ENCODE measurements around the gene CFAP58. TPM values are rescaled to one million over a fixed set of nuclear protein-coding genes. Genes with fewer than 3 reads are reported as not detected.

CFAP58 gene
- total RNA-seq, 2 experiments from 2014 or later = 0.34 to 0.41 TPM

DNA sequence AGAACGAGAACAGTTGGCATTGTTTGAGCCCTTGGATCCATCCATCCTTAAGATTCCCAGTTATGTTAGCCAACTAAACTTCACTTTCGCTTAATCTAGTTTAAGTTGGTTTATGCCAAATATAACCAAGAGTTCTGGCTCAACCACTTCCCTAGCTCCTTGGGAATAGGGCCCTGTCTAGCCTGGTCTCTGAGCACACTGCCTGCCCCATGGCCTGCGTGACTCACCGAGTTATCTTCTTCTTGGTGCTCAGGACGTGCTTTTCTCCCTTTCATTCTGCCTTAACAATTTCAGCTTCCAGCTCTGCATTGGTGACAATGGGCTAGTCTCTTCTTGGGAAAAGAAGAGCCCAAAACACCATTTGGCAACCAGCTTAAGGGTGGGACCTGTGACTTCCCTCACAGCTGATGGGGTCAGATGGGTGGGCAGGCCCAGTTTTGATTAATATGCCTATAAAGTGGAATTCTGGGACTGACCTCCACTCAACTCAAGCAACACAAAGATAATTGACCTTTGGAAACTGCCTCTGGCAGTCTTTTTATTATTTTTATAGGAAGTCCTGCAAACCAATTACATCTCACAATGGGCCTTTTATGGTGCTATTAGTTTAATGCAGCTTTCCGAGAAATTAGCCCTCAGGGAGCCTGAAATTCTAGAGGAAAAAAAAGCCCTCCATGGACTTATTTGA lies 126.4 kb downstream of the CFAP58 start:
- DNase-seq = no peak
- H3K27me3 Mint-ChIP-seq = peaks cover 6% of the 10 kb centered on the region
- no peaks in the 10 kb centered on the region for H3K9me3 Mint-ChIP-seq
- H3K4me1 Mint-ChIP-seq = peaks cover 7% of the 10 kb centered on the region
- no peaks in the 10 kb centered on the region for H3K36me3 Mint-ChIP-seq
- no peak overlapping the region for H3K27ac Mint-ChIP-seq
- no peak overlapping the region for H3K4me3 Mint-ChIP-seq

DNA sequence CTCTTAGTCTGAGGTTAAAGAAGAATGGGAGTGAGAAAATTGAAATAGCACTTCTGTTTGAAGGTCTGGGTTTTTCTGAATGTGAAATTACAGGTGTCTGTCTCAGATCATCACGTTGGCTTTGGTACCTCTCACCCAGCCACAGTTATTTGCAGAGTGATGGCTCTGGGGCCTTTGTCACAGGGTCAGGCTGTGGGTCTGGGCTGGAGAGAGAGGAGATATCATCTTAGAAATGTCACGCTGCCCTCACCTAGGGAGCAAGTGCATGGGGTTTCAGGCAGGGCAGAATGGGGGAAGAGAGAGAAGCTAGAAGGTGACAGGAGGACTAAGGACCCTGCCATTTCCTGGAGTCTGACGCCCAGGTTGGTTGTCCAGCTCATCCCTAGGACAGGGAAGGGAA lies 127.2 kb downstream of the CFAP58 start:
- Mint-ChIP-seq H3K27ac (no peak overlapping the region), H3K4me1 (peaks cover 7% of the 10 kb centered on the region), H3K27me3 (peaks cover 6% of the 10 kb centered on the region), H3K4me3 (no peak overlapping the region), H3K36me3 (no peaks in the 10 kb centered on the region), H3K9me3 (no peaks in the 10 kb centered on the region)
- no peak for DNase-seq

DNA sequence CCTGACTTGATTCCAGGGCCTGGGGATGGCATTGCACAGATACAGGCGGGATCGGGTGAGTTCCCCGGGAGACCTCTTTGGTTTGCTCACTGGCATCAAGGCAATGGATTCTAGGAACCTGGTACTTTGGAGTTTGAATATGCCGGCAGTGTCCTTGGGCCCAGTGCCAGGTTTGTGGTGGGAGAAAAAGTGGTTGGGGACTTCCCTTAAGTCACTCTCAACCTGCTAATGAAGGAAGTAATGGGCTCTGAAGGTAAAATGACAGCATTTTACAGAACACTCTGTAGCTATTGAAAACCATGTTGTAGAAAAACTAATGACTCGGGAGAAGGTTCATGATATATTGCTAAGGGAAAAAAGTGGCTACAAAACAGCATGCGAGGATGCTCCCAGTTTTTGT lies 129.9 kb downstream of the CFAP58 start:
- Mint-ChIP-seq H3K27me3 (peaks cover 17% of the 10 kb centered on the region), H3K9me3 (no peaks in the 10 kb centered on the region), H3K4me1 (peaks cover 7% of the 10 kb centered on the region), H3K36me3 (no peaks in the 10 kb centered on the region), H3K27ac (no peak overlapping the region), H3K4me3 (no peak overlapping the region)
- peak; percentile 12 for DNase-seq

DNA sequence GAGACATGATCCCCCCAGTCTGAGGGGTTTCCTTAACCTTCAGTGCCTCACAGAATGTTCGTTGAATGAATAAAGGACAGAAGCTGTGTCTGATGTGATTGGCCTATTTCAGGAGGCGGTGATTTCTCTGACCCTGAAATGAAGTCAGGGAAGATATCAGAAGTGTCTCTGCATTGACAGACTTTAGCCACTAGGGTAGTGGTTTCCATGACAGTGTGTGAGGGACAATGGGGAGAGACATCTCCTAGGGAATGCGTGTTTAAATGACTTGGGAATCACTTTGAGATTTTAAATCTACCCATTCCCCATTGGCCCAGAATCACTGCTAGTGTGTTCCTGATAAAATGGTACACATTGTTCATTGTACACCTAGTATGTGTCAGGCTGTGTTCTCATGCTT lies 132.0 kb downstream of the CFAP58 start:
- no peak overlapping the region for H3K4me3 Mint-ChIP-seq
- H3K36me3 Mint-ChIP-seq = no peaks in the 10 kb centered on the region
- H3K9me3 Mint-ChIP-seq = no peaks in the 10 kb centered on the region
- H3K27ac Mint-ChIP-seq = no peak overlapping the region
- peaks cover 17% of the 10 kb centered on the region for H3K27me3 Mint-ChIP-seq
- H3K4me1 Mint-ChIP-seq = peaks cover 7% of the 10 kb centered on the region
- DNase-seq = no peak

DNA sequence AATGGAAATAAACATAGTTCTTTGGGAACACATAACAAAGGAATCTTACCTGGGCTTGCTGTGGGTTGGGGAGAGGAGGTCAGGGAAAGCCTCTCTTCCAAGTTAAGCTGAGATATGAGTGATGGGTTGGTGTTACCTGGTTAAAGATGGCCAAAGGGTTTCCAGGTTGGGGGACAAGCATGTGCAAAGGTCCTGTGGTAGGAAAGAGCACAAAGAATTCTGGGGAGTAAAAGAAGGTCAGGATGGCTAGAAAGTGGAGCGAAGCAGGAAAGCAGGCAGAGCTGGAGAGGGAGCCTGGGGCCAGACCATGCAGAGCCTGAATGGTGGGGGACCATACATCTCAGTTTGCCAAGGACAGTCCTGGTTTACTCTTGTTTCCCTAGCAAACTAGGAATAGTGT lies 133.2 kb downstream of the CFAP58 start:
- Mint-ChIP-seq H3K27ac (no peak overlapping the region), H3K9me3 (no peaks in the 10 kb centered on the region), H3K4me3 (no peak overlapping the region), H3K4me1 (peaks cover 7% of the 10 kb centered on the region), H3K27me3 (peaks cover 16% of the 10 kb centered on the region), H3K36me3 (no peaks in the 10 kb centered on the region)
- no peak for DNase-seq

DNA sequence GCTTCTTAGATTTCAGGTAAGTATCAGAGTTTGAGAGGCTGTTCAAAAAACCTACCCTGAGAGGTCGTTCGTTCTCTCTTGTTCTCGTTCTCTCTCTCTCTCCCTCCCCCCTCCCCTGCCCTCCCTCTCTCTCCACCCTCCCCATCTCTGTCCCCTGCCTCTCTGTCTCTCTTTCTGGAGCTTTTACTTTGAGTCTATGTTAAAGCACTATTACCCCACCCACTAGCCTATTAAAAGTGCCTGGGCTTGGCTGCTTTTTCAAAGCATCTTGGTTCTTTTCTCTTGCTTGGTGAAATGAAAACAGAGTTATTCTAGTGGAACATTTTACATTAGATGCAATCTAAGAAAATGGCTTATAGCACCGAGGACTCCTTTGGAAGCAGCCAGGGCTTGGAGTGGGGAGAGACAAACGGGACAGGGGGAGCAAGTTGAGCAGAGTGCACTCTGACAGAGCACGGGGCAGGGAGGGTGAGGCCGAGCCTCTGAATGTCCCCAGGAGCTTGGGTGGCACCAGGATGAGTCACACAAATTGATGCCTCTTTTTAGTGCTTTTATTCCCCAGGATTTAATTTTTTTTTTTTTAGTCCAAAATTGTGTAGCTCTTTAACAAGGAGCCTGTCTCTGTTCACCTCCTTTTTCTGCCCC lies 134.3 kb downstream of the CFAP58 start:
- no peak for DNase-seq
- H3K27me3 Mint-ChIP-seq = peaks cover 12% of the 10 kb centered on the region
- H3K36me3 Mint-ChIP-seq = no peaks in the 10 kb centered on the region
- peaks cover 7% of the 10 kb centered on the region for H3K4me1 Mint-ChIP-seq
- no peaks in the 10 kb centered on the region for H3K9me3 Mint-ChIP-seq
- H3K4me3 Mint-ChIP-seq = no peak overlapping the region
- H3K27ac Mint-ChIP-seq = no peak overlapping the region

DNA sequence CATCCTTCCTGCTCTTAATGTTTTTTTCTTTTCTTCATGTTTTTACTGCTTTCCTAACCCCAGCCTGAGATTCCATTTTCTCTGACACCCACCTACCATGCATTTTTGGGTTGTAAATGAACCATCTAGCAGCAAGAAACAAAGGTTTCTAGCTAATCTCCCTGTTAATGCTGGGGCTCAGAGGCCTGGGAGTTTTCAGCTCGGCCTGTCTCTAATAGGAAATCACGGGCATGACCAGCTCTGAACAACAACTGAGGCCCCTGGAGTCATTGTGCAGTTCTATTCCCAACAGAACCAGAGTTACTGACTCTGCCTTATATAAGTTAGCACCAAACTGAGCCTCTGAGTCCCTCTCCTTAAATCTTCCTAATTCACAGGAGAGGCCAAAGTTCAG lies 134.8 kb downstream of the CFAP58 start:
- no peak for DNase-seq
- peaks cover 4% of the 10 kb centered on the region for H3K4me1 Mint-ChIP-seq
- no peaks in the 10 kb centered on the region for H3K9me3 Mint-ChIP-seq
- H3K4me3 Mint-ChIP-seq = no peak overlapping the region
- H3K36me3 Mint-ChIP-seq = no peaks in the 10 kb centered on the region
- no peak overlapping the region for H3K27ac Mint-ChIP-seq
- H3K27me3 Mint-ChIP-seq = peaks cover 15% of the 10 kb centered on the region

DNA sequence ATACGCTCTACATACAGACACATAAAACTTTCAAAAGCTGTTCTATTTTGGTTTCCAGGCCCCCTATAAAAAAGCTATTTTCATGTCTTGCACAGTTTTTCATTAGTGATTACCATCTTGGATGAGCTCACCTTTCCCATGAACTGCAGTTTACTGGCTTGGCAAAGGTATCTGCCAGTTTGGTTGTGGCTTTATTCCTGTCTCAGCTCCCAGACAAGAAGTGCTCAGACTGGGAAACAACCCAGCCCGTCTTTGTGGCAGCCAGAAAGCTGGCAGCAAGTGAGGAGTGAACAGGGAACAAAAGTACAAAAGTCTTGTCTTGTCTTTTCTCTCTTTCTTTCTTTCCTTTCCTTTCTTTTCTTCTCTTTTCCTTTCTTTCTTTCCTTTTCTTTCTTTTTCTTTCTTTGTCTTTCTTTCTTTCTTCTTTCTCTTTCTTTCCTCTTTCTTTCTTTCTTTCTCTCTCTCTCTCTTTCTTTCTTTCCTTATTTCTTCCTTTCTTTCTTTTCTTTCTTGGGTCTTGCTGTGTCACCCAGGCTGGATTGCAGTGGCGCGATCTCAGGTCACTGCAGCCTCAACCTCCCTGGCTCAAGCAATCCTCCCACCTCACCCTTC lies 138.8 kb downstream of the CFAP58 start:
- H3K36me3 Mint-ChIP-seq = no peaks in the 10 kb centered on the region
- H3K4me1 Mint-ChIP-seq = no peaks in the 10 kb centered on the region
- peaks cover 2% of the 10 kb centered on the region for H3K9me3 Mint-ChIP-seq
- H3K27ac Mint-ChIP-seq = no peak overlapping the region
- no peak overlapping the region for H3K4me3 Mint-ChIP-seq
- peaks cover 9% of the 10 kb centered on the region for H3K27me3 Mint-ChIP-seq
- DNase-seq = no peak

DNA sequence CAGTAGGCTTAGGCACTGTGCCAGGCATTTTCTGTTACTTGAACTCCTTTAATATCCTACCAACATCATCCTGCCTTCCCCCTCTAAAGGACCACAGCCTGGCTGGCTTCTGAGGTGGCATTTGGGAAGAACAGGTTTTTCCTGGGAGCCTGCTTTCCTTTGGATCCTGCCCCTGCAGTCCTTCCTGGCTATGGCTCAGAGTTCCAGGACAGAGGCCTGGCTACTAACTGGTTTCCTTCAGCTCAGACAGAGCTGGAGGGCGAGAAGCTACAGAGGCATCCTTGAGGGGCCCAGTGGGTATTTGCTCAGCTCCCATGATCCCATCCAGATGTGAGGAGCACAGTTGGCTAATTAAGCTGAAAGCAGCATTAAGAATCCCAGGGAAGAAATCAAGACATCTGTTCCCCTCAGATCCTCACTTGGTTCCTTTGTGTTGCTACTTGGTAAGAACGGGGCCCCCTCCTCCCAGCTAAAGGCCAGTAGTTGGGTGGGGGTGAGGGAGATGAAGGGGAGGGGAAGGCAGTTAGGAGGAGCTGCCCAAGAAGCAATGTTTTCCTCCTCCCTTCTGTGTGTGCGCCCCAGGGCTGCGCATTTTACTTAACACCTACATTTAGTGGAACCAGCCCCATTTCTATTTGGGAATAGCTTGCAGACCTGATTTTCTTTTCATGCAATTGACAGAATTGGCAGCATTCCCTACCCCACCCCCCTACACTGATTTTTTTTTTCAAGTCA lies 144.9 kb downstream of the CFAP58 start:
- no peak for DNase-seq
- H3K4me1 Mint-ChIP-seq = peaks cover 3% of the 10 kb centered on the region
- H3K27me3 Mint-ChIP-seq = no peaks in the 10 kb centered on the region
- H3K9me3 Mint-ChIP-seq = peaks cover 2% of the 10 kb centered on the region
- no peak overlapping the region for H3K27ac Mint-ChIP-seq
- no peak overlapping the region for H3K4me3 Mint-ChIP-seq
- no peaks in the 10 kb centered on the region for H3K36me3 Mint-ChIP-seq

DNA sequence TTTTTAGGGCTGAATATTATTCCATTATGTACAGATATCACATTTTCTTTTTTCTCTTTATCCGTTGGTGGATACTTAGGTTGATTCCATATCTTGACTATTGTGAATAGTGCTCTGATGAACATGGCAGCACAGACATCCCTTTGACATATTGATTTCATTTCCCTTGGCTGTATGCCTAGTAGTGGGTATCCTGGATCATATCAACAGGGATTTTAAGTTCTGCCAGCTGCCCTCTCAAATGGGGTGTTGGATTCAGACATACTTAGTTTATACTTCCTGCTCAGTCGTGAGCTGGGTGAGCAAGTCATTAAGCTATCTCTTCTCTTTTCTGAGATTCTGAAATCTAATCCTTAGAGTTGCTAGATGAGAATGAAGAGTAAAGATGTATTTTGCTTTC lies 147.8 kb downstream of the CFAP58 start:
- DNase-seq = no peak
- H3K27ac Mint-ChIP-seq = no peak overlapping the region
- H3K27me3 Mint-ChIP-seq = no peaks in the 10 kb centered on the region
- H3K36me3 Mint-ChIP-seq = no peaks in the 10 kb centered on the region
- H3K4me3 Mint-ChIP-seq = no peak overlapping the region
- H3K4me1 Mint-ChIP-seq = peaks cover 3% of the 10 kb centered on the region
- no peaks in the 10 kb centered on the region for H3K9me3 Mint-ChIP-seq

DNA sequence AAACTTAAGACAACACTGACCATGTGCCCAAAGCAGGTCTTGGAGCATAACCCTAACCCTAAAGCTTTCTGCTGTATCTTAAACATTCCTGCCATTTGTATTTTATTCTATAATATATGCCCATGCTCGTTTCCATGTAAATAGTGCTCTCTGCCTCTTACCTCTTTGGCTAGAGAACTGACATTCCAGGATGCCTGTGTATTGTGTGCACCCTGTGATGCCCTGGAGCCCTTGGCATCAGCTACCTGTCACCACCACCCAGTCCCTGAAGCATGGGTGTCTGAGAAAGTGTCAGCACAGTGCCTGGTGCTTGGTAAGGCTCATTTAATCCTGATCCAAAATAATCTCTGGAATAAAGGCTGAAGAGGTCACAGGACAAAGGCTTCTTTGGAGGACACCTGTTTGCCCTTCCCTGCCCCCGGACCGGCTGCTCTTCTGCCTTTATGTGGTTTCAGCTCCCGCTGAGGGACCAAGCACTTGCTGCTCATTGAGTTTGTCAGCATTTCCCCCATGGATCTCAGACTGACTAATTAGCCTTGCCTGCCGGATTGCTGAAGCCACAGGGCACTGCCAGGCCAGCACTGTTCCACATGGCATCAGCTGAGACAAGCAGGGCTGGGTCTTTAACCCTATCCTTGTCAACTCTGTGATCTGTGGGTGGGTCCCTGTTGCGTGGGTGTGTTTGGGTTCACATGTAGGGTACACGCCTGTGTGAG lies 148.4 kb downstream of the CFAP58 start:
- H3K27ac Mint-ChIP-seq = no peak overlapping the region
- no peaks in the 10 kb centered on the region for H3K9me3 Mint-ChIP-seq
- peaks cover 4% of the 10 kb centered on the region for H3K27me3 Mint-ChIP-seq
- H3K36me3 Mint-ChIP-seq = no peaks in the 10 kb centered on the region
- DNase-seq = no peak
- no peak overlapping the region for H3K4me3 Mint-ChIP-seq
- peaks cover 3% of the 10 kb centered on the region for H3K4me1 Mint-ChIP-seq

DNA sequence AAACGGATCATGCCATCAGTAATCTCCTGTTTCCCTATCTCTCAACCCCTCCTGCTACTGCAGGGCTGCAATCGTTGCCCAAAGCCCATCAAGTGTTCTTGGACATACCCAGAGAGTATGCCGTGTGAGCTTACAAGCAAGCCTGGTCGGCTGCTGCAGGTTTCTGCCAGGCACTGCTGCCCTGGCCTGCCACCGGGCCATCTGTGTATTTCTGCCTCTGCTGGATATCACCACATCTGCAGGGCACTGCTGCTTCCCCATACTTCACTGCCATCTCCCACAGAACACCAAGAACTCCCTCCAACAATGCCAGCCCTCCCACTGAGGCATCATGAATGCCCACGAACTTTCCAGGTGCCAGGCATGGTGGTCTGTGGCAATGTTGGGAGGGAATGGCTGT lies 149.3 kb downstream of the CFAP58 start:
- H3K36me3 Mint-ChIP-seq = no peaks in the 10 kb centered on the region
- H3K27me3 Mint-ChIP-seq = peaks cover 8% of the 10 kb centered on the region
- no peak for DNase-seq
- no peak overlapping the region for H3K27ac Mint-ChIP-seq
- no peak overlapping the region for H3K4me3 Mint-ChIP-seq
- peaks cover 3% of the 10 kb centered on the region for H3K4me1 Mint-ChIP-seq
- H3K9me3 Mint-ChIP-seq = no peaks in the 10 kb centered on the region

All from activated naive CD8-positive, alpha-beta T cell treated with anti-CD3 and anti-CD28 coated beads for 36 hours (primary cell).